Measurements from ENCODE around the gene SPG11. TPM values are rescaled to one million over a fixed set of nuclear protein-coding genes. Genes with fewer than 3 reads are reported as not detected.
A peak's percentile ranks its signal among the peaks of the same experiment; 100 is the strongest.
"Not testable (repeated sequence)": the region's sequence is repeated elsewhere in the genome, so short reads cannot be mapped to it uniquely, and the experiment has no call there.

SPG11 gene, protein sequence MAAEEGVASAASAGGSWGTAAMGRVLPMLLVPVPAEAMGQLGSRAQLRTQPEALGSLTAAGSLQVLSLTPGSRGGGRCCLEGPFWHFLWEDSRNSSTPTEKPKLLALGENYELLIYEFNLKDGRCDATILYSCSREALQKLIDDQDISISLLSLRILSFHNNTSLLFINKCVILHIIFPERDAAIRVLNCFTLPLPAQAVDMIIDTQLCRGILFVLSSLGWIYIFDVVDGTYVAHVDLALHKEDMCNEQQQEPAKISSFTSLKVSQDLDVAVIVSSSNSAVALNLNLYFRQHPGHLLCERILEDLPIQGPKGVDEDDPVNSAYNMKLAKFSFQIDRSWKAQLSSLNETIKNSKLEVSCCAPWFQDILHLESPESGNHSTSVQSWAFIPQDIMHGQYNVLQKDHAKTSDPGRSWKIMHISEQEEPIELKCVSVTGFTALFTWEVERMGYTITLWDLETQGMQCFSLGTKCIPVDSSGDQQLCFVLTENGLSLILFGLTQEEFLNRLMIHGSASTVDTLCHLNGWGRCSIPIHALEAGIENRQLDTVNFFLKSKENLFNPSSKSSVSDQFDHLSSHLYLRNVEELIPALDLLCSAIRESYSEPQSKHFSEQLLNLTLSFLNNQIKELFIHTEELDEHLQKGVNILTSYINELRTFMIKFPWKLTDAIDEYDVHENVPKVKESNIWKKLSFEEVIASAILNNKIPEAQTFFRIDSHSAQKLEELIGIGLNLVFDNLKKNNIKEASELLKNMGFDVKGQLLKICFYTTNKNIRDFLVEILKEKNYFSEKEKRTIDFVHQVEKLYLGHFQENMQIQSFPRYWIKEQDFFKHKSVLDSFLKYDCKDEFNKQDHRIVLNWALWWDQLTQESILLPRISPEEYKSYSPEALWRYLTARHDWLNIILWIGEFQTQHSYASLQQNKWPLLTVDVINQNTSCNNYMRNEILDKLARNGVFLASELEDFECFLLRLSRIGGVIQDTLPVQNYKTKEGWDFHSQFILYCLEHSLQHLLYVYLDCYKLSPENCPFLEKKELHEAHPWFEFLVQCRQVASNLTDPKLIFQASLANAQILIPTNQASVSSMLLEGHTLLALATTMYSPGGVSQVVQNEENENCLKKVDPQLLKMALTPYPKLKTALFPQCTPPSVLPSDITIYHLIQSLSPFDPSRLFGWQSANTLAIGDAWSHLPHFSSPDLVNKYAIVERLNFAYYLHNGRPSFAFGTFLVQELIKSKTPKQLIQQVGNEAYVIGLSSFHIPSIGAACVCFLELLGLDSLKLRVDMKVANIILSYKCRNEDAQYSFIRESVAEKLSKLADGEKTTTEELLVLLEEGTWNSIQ (N-terminal part only)
- 10 to 100 TPM in 11 of 12 donors, not detected in 1; 32.7 to 87.2 (median 38.9) TPM for polyA plus RNA-seq (ENCODE audit: insufficient read length in 12 of 12)
- long read RNA-seq, donor 1, partial matches to known transcripts = 274 of 324 reads
- long read RNA-seq, donor 1, other reads (novel, unspliced or antisense) = 49 of 324 reads
- long read RNA-seq, donor 2, partial matches to known transcripts = 0 of 1 reads
- long read RNA-seq, donor 2, other reads (novel, unspliced or antisense) = 0 of 1 reads
- long read RNA-seq, donor 3, partial matches to known transcripts = 0 of 1 reads
- long read RNA-seq, donor 3, other reads (novel, unspliced or antisense) = 0 of 1 reads
- long read RNA-seq, donor 4, partial matches to known transcripts = 21 of 35 reads
- long read RNA-seq, donor 4, other reads (novel, unspliced or antisense) = 13 of 35 reads
- long read RNA-seq, donor 5, partial matches to known transcripts = 0 of 2 reads
- long read RNA-seq, donor 5, other reads (novel, unspliced or antisense) = 0 of 2 reads
- long read RNA-seq, donor 6, partial matches to known transcripts = 0 of 2 reads
- long read RNA-seq, donor 6, other reads (novel, unspliced or antisense) = 0 of 2 reads
- long read RNA-seq, donor 7, partial matches to known transcripts = 0 of 1 reads
- long read RNA-seq, donor 7, other reads (novel, unspliced or antisense) = 0 of 1 reads
- long read RNA-seq, donor 8, partial matches to known transcripts = 6 of 7 reads
- long read RNA-seq, donor 8, other reads (novel, unspliced or antisense) = 0 of 7 reads
- long read RNA-seq, donor 9 = 0 reads
- long read RNA-seq, donor 10, partial matches to known transcripts = 0 of 1 reads
- long read RNA-seq, donor 10, other reads (novel, unspliced or antisense) = 0 of 1 reads
- long read RNA-seq, donor 11, partial matches to known transcripts = 0 of 2 reads
- long read RNA-seq, donor 11, other reads (novel, unspliced or antisense) = 0 of 2 reads

DNA sequence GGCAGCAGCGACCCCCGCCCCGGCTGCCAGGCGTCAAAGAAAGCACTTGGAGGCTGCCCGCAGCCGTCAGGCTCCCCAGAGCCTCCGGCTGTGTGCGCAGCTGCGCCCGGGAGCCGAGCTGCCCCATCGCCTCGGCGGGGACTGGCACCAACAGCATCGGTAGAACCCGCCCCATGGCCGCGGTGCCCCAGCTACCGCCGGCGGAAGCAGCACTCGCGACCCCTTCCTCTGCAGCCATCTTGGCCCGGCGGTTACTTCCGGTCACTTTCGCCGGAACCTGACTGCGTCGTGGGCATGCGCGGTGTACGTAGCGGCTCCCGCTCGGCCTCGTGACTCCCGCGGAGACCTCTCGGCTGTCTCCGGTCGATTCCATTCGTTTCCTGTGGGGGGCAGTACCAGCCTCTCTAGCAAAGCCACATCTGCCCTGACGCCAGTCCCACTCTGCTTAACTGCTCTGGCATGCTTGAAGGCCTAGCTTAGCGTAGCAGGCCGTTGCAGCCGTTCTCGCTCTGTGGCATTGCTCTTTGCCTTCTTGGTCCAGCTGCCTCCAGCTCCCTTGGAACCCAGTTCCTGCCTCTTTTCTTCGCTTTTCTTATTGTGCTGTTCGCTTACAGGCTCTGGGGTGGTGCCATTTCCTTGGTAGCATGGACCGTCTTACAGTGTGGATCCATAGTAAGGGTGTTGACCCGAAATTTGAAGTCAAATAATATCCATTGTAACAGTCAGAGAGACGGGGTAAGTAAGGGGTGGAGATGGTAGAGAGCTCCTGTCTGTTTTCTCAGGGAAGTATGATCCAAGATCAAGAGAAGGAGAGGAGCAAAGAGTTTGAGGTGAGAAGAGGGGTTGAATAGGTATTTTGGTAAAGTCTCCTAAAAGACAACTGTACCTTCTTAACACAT, at the start of gene SPG11:
SPG11 (minus strand) TSS at position 253 of the 899 bp plus-strand sequence; CDS start at position 238, 15 bp downstream.
- DNase-seq = peak; percentile 97

DNA sequence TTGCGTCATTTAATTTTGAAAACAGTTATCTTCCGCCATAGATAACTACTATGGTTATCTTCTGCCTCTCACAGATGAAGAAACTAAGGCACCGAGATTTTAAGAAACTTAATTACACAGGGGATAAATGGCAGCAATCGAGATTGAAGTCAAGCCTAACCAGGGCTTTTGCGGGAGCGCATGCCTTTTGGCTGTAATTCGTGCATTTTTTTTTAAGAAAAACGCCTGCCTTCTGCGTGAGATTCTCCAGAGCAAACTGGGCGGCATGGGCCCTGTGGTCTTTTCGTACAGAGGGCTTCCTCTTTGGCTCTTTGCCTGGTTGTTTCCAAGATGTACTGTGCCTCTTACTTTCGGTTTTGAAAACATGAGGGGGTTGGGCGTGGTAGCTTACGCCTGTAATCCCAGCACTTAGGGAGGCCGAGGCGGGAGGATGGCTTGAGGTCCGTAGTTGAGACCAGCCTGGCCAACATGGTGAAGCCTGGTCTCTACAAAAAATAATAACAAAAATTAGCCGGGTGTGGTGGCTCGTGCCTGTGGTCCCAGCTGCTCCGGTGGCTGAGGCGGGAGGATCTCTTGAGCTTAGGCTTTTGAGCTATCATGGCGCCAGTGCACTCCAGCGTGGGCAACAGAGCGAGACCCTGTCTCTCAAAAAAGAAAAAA, 49.0 kb upstream of the SPG11 start:
- DNase-seq = peak; percentile 81

DNA sequence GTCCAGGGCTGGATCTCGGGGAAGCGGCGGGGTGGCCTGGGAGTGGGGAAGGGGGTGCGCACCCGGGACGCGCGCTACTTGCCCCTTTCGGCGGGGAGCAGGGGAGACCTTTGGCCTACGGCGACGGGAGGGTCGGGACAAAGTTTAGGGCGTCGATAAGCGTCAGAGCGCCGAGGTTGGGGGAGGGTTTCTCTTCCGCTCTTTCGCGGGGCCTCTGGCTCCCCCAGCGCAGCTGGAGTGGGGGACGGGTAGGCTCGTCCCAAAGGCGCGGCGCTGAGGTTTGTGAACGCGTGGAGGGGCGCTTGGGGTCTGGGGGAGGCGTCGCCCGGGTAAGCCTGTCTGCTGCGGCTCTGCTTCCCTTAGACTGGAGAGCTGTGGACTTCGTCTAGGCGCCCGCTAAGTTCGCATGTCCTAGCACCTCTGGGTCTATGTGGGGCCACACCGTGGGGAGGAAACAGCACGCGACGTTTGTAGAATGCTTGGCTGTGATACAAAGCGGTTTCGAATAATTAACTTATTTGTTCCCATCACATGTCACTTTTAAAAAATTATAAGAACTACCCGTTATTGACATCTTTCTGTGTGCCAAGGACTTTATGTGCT, 48.4 kb upstream of the SPG11 start:
- DNase-seq = peak; percentile 75

DNA sequence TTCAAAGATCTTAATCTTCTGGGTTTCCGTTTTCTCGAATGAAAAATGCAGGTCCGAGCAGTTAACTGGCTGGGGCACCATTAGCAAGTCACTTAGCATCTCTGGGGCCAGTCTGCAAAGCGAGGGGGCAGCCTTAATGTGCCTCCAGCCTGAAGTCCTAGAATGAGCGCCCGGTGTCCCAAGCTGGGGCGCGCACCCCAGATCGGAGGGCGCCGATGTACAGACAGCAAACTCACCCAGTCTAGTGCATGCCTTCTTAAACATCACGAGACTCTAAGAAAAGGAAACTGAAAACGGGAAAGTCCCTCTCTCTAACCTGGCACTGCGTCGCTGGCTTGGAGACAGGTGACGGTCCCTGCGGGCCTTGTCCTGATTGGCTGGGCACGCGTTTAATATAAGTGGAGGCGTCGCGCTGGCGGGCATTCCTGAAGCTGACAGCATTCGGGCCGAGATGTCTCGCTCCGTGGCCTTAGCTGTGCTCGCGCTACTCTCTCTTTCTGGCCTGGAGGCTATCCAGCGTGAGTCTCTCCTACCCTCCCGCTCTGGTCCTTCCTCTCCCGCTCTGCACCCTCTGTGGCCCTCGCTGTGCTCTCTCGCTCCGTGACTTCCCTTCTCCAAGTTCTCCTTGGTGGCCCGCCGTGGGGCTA, 47.8 kb upstream of the SPG11 start, which contains the start of the genes B2M and PATL2:
B2M (plus strand) TSS at position 422 of the 647 bp plus-strand sequence; CDS start at position 452, 30 bp downstream.
PATL2 (minus strand) TSS at position 228 of the 647 bp plus-strand sequence. CDS start 34,833 bp downstream, outside the sequence.
- peak; percentile 97 for DNase-seq

DNA sequence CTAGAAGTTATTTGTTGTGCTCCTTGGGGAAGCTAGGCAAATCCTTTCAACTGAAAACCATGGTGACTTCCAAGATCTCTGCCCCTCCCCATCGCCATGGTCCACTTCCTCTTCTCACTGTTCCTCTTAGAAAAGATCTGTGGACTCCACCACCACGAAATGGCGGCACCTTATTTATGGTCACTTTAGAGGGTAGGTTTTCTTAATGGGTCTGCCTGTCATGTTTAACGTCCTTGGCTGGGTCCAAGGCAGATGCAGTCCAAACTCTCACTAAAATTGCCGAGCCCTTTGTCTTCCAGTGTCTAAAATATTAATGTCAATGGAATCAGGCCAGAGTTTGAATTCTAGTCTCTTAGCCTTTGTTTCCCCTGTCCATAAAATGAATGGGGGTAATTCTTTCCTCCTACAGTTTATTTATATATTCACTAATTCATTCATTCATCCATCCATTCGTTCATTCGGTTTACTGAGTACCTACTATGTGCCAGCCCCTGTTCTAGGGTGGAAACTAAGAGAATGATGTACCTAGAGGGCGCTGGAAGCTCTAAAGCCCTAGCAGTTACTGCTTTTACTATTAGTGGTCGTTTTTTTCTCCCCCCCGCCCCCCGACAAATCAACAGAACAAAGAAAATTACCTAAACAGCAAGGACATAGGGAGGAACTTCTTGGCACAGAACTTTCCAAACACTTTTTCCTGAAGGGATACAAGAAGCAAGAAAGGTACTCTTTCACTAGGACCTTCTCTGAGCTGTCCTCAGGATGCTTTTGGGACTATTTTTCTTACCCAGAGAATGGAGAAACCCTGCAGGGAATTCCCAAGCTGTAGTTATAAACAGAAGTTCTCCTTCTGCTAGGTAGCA, 47.0 kb upstream of the SPG11 start:
- peak; percentile 48 for DNase-seq

DNA sequence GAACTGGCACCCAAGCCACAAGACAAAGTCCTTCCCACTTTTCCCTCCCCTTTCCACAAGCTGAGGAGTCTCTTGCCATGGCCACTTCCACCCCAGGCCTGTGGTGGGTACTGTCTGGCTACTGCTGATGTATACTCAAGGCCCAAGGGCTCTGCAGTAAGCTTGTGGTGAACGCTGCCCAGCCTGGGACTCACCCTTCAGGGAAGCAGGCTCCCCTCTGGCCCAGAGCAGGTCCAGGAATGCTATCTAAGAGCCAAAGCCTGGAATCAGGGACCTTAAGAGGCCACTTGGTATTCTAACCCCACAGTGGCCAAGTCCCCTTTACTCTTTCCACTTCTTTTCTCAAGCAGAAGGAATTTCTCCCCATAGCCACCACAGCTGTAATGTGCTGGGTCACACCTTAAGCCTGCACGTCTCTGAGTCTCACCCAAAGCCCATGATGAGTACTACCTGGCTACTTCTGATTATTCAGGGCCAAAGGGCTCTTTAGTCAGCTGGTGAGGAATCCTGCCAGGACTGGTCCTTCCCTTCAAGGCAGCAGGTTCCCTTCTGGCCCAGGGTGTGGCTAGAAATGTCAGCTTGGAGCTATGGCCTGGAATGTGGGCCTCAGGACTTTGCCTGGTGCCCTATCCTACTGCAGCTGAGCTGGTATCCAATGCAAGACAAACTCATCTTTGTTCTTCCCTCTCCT, 43.6 kb upstream of the SPG11 start:
- DNase-seq = no peak

DNA sequence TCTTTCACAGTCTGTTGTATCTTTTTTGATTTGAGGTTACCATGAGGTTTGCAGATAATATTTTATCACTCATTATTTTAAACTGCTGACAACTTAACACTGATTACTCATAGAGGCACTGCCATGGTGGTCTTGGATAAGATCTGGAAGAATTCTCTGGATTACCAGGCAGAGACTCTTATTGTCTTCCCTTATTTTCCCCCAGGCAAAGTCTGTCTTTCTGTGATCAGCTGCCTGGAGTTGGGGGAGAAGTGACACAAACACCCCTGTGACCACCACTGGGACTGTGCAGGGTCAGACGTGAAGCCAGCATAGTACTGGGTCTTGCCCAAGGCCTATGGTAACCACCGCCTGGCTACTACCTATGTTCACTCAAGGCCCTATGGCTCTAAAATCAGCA, 42.9 kb upstream of the SPG11 start:
- DNase-seq = no peak

DNA sequence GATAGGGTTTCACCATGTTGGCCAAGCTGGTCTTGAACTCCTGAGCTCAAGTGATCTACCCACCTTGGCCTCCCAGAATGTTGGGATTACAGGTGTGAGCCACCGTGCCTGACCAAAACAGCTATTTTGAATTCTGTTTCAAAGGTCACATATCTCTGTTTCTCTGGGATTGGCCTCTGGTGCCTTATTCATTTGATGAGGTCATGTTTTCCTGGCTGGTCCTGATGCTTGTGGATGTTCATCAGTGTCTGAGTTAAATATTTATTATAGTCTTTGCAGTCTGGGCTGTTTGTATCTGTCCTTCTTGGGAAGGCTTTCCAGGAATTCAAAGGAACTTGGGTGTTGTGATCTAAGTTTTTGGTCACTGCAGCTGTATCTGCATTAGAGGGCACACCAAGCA, 42.5 kb upstream of the SPG11 start:
- no peak for DNase-seq

DNA sequence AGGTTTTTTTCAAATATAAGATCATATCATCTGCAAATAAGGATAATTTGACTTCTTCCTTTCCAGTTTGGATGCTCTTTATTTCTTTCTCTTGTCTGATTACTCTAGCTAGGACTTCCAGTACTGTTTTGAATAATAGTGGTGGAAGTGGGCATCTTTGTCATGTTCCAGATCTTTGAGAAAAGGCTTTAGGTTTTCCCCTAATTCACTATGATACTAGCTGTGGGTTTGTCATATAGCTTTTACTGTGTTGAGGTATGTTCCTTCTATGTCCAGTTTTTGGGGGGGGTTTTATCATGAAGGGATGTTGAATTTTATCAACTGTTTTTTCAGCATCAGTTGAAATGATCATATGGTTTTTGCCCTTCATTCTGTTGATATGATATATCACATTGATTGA, 37.2 kb upstream of the SPG11 start:
- not testable (repeated sequence) for DNase-seq

DNA sequence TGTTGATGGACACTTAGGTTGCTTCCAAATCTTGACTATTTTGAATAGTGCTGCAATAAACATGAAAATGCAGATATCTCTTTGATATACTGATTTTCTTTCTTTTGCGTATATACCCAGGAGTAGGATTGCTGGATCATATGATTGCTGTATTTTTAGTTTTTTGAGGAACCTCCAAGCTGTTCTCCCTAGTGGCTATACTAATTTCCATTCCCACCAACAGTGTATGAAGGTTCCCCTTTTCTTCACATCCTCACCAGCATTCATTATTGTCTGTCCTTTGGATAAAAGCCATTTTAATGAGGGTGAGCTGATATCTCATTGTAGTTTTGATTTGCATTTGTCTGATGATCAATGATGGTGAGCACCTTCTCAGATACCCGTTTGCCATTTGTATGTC, 35.2 kb upstream of the SPG11 start:
- DNase-seq = no peak

DNA sequence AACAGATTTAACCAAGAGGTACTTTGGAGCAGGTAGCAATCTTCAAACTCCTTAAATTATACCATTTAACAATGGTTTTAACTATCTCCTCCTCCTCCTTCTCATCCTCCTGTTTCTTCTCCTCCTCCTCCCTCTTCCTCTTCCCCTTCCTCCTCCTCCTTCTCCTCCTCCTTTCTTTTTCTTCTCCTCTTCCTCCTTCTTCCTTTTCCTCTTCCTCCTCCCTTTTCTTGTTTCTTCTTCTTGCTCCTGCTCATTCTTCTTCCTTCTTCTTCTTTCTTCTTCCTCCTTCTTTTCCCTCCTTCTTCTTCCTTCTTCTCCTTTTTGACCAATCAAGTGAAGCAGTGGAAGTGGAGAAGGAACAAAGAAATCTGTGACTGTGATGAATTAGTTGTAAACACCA, 33.6 kb upstream of the SPG11 start:
- DNase-seq = no peak

DNA sequence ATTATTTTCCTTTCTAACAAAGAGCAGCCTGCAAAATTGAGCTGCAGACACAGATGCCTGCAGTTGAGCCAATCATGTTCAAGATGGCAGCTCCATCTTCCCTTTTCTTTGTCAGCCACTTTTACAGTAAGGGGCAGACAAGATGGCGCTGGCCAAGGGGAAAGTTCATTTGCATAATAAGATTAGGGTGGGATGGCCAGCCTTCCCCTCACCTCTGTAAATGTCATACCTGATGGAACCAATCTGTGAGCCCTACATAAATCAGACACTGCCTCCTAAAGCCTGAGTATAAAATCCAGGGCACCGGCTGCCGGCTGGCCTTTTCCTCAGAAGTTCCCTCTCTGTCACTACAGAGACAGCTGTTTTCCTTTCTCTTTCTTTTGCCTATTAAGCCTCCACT, 31.8 kb upstream of the SPG11 start:
- no peak for DNase-seq

DNA sequence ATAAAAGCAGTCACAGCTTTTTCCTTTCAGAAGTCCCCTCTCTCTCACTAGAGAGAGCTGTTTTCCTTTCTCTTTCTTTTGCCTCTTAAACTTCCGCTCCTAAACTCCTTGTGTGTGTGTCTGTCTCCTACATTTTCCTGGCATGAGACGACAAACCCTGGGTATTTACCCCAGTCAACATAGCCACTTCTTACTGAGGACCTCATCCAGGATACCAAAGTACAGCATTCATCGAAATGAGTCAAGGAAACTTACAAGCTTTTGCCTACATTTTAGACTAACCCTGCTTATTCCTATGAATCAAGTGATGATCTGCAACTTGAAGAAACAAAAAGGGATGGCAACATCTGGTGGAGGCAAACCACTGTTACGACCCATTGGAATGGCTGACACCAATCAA, 31.0 kb upstream of the SPG11 start:
- DNase-seq = no peak

DNA sequence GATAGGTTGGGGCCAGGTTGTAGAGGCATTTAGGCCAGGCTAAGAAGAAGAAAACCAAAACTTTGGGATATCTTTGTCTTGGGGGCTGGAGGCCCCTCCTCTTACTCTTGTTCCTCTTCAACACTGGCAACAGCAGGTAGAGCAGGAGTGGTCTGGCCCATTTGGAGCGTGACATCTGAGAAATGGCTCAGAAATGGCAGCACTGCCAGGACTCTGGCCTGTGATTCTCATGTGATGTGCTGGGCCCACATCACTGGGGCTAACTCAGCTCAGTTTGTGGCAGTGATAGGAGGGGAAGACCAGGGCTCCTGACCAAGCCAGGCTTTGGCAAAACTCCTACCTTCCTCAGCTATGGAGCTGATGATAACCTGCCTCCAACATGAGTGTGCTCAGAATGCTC, 29.2 kb upstream of the SPG11 start:
- no peak for DNase-seq

DNA sequence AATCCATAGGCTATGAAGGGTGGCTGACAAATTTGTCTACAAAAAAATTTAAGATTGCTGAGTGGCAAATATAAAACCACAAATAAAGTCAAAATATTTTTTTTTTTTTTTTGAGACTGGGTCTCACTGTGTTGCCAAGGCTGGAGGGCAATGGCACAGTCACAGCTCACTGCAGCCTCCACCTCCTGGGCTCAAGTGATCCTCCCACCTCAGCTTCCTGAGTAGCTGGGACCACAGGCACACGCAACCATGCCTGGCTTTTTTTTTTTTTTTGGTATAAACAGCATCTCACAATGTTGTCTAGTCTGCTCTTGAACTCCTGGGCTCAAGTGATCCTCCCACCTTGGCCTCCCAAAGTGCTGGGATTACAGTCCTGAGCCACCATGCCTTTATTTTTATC, 26.8 kb upstream of the SPG11 start:
- not testable (repeated sequence) for DNase-seq

All from muscle of arm (tissue), 14 donors.